Mesenchymal stem cell (in vitro differentiated cells and primary cell): ENCODE results near the gene FBXL2.

Experiments used
- DNase-seq: peaks from one replicate; pipeline ENCODE4 v3.0.0-alpha.2; 2013
- H2AFZ ChIP-seq: one replicate; pipeline ENCODE4 v1.6.1; 2013; ENCODE audit warnings: low read depth, mild to moderate bottlenecking, control low read depth, inconsistent platforms, low read length, moderate library complexity
- H2AK5ac ChIP-seq: 2 replicates; pipeline ENCODE4 v1.6.1; 2013; ENCODE audit warnings: low read length, moderate library complexity, mild to moderate bottlenecking, inconsistent platforms; ENCODE audit not compliant: severe bottlenecking
- H2BK120ac ChIP-seq: one replicate; pipeline ENCODE4 v1.6.1; 2013; ENCODE audit warnings: low read depth, mild to moderate bottlenecking, inconsistent platforms, low read length, moderate library complexity
- H2BK12ac ChIP-seq, 2 experiments: one replicate each; pipeline ENCODE4 v1.6.1; 2013; ENCODE audit warnings: inconsistent platforms in 2 of 2, low read length in 2 of 2, mild to moderate bottlenecking in 2 of 2, moderate library complexity in 2 of 2, control low read depth in 1 of 2
- H2BK15ac ChIP-seq: one replicate; pipeline ENCODE4 v1.6.1; 2013; ENCODE audit warnings: mild to moderate bottlenecking, low read depth, inconsistent platforms; ENCODE audit not compliant: poor library complexity, severe bottlenecking
- H2BK5ac ChIP-seq: 2 replicates; pipeline ENCODE4 v1.6.1; 2013; ENCODE audit warnings: low read depth, mild to moderate bottlenecking, low read length, control low read depth, inconsistent platforms; ENCODE audit not compliant: poor library complexity, severe bottlenecking
- H3K14ac ChIP-seq, 2 experiments: one replicate each; pipeline ENCODE4 v1.6.1; 2013; ENCODE audit warnings: inconsistent platforms in 2 of 2, low read length in 2 of 2, control low read depth in 1 of 2, mild to moderate bottlenecking in 1 of 2, moderate library complexity in 1 of 2
- H3K18ac ChIP-seq, 2 experiments: one replicate each; pipeline ENCODE4 v1.6.1; 2013; ENCODE audit warnings: inconsistent platforms in 2 of 2, low read length in 2 of 2, control low read depth in 1 of 2, low read depth in 1 of 2, mild to moderate bottlenecking in 1 of 2
- H3K23ac ChIP-seq, 2 experiments: one replicate each; pipeline ENCODE4 v1.6.1; 2013; ENCODE audit warnings: inconsistent platforms in 2 of 2, low read length in 2 of 2, mild to moderate bottlenecking in 2 of 2, moderate library complexity in 2 of 2, control low read depth in 1 of 2
- H3K27ac ChIP-seq: 2 replicates; pipeline ENCODE4 v1.5.1; 2013; ENCODE audit warnings: mild to moderate bottlenecking, moderate library complexity, low read length, control low read depth, inconsistent platforms; ENCODE audit not compliant: poor library complexity, severe bottlenecking
- H3K27me3 ChIP-seq, 2 experiments: 2 replicates each; pipeline versions ENCODE4 v1.6.1 to v1.7.0; 2013; ENCODE audit warnings: low read length in 2 of 2, mild to moderate bottlenecking in 2 of 2, moderate library complexity in 2 of 2, control low read depth in 1 of 2, inconsistent platforms in 1 of 2; ENCODE audit not compliant: control insufficient read depth in 1 of 2, insufficient read depth in 1 of 2
- H3K36me3 ChIP-seq, 2 experiments: 2 replicates each; pipeline versions ENCODE4 v1.6.1 to v1.7.0; 2013; ENCODE audit warnings: low read length in 2 of 2, control low read depth in 1 of 2, inconsistent platforms in 1 of 2, low read depth in 1 of 2, mild to moderate bottlenecking in 1 of 2; ENCODE audit not compliant: insufficient read depth in 2 of 2, control insufficient read depth in 1 of 2
- H3K4ac ChIP-seq, 2 experiments: one replicate each; pipeline ENCODE4 v1.6.1; 2013; ENCODE audit warnings: inconsistent platforms in 2 of 2, low read length in 2 of 2, mild to moderate bottlenecking in 2 of 2, moderate library complexity in 2 of 2, control low read depth in 1 of 2, low read depth in 1 of 2
- H3K4me1 ChIP-seq: 2 replicates; pipeline ENCODE4 v1.6.1; 2013; ENCODE audit warnings: low read depth, low read length, control low read depth; ENCODE audit not compliant: control insufficient read depth, insufficient read depth
- H3K4me2 ChIP-seq: 2 replicates; pipeline ENCODE4 v1.6.1; 2013; ENCODE audit warnings: low read length, mild to moderate bottlenecking, inconsistent platforms; ENCODE audit not compliant: poor library complexity, severe bottlenecking
- H3K4me3 ChIP-seq, 2 experiments: 2 replicates each; pipeline versions ENCODE4 v1.5.1 to v1.7.0; 2013; ENCODE audit warnings: low read length in 2 of 2, mild to moderate bottlenecking in 2 of 2, control low read depth in 1 of 2, low read depth in 1 of 2; ENCODE audit not compliant: insufficient read depth in 1 of 2
- H3K79me1 ChIP-seq: replicated peaks from 2 replicates; pipeline ENCODE4 v1.6.1; 2013; ENCODE audit warnings: mild to moderate bottlenecking, control low read depth, low read length, inconsistent platforms; ENCODE audit not compliant: poor library complexity, severe bottlenecking
- H3K9ac ChIP-seq: 2 replicates; pipeline ENCODE4 v1.7.0; 2013; ENCODE audit warnings: mild to moderate bottlenecking, low read length, moderate library complexity
- H3K9me3 ChIP-seq: 2 replicates; pipeline ENCODE4 v1.7.0; 2013; ENCODE audit warnings: mild to moderate bottlenecking, low read length; ENCODE audit not compliant: control insufficient read depth
- H4K8ac ChIP-seq: one replicate; pipeline ENCODE4 v1.6.1; 2013; ENCODE audit warnings: inconsistent platforms, mild to moderate bottlenecking, low read length, moderate library complexity
- H4K91ac ChIP-seq: one replicate; pipeline ENCODE4 v1.6.1; 2013; ENCODE audit warnings: mild to moderate bottlenecking, low read length, inconsistent platforms
- WGBS: methylation state at CpG from one replicate; pipeline ENCODE4 v1.1.7; 2013; ENCODE audit warnings: mixed read lengths; 5-methylcytosine and 5-hydroxymethylcytosine counted together

FBXL2 gene

DNA sequence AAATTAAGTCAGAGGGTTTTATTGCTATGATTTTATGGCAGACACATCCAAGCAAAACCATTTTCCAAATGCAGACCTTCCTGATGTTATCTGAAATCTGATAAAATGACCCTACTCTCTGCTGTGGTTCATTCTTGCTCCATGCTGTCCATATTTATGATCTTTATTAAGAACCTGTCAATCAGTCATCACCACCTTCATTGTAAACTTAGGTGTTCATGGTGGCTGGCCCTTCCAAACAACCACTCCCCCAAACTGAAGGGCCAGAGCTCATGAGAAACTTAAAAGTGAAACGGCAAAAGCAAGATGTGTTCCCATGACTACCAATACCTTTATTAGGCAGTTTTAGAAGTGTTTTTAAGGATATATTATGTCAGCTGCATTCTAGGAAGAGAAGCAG is 109.4 kb downstream of the FBXL2 start:
- Histone ChIP-seq H4K8ac (no peak overlapping the region), H3K9me3 (no peaks in the 10 kb centered on the region), H2BK15ac (no peak overlapping the region)

GRCh38 chr3:33388374-33389100 is 111.3 kb downstream of the FBXL2 start:
- no peak for DNase-seq
- no peak overlapping the region for H2BK12ac ChIP-seq
- H3K9me3 ChIP-seq: no peaks in the 10 kb centered on the region
- H2BK15ac ChIP-seq: no peak overlapping the region
- H3K27me3 ChIP-seq: no peaks in the 10 kb centered on the region
- H3K4me1 ChIP-seq: peaks cover 3% of the 10 kb centered on the region
- H3K4me2 ChIP-seq: no peak overlapping the region
- peaks cover 30 to 83% of the 10 kb centered on the region in 2 experiments for H3K36me3 ChIP-seq
- H3K4ac ChIP-seq: no peak overlapping the region
- H3K4me3 ChIP-seq: no peak overlapping the region
- no peak overlapping the region for H4K91ac ChIP-seq
- no peak overlapping the region for H2BK5ac ChIP-seq
- no peak overlapping the region for H3K23ac ChIP-seq
- no peak overlapping the region for H2AFZ ChIP-seq
- no peak overlapping the region for H2AK5ac ChIP-seq
- no peak overlapping the region for H2BK120ac ChIP-seq
- no peak overlapping the region for H3K27ac ChIP-seq
- no peak overlapping the region for H3K18ac ChIP-seq
- H4K8ac ChIP-seq: no peak overlapping the region
- peaks cover 16% of the 10 kb centered on the region for H3K79me1 ChIP-seq
- H3K9ac ChIP-seq: peak overlapping the region; percentile 3
- 80% methylated on average over 5 of the region's 7 CpGs for WGBS
- H3K14ac ChIP-seq: no peak overlapping the region

More for the DNA sequence above, 109.4 kb downstream of the FBXL2 start:
- H3K79me1 ChIP-seq: peaks cover 18% of the 10 kb centered on the region
- H2AK5ac ChIP-seq: no peak overlapping the region
- H3K14ac ChIP-seq: no peak overlapping the region
- no peak overlapping the region for H2BK5ac ChIP-seq
- H3K27ac ChIP-seq: no peak overlapping the region
- H3K4me2 ChIP-seq: no peak overlapping the region
- H3K4me1 ChIP-seq: no peaks in the 10 kb centered on the region
- H2AFZ ChIP-seq: no peak overlapping the region
- H3K4me3 ChIP-seq: no peak overlapping the region
- H3K4ac ChIP-seq: no peak overlapping the region
- DNase-seq: no peak
- peaks cover 27 to 95% of the 10 kb centered on the region in 2 experiments for H3K36me3 ChIP-seq
- no peak overlapping the region for H4K91ac ChIP-seq
- H3K9ac ChIP-seq: no peak overlapping the region
- no peaks in the 10 kb centered on the region for H3K27me3 ChIP-seq
- no peak overlapping the region for H3K23ac ChIP-seq
- no peak overlapping the region for H2BK12ac ChIP-seq
- H2BK120ac ChIP-seq: no peak overlapping the region
- H3K18ac ChIP-seq: no peak overlapping the region
- no CpG with 5 or more reads among the region's 1 CpG for WGBS

GRCh38 chr3:33389908-33390307 is 112.7 kb downstream of the FBXL2 start:
- Histone ChIP-seq H2AFZ (no peak overlapping the region), H3K27ac (no peak overlapping the region), H3K4me1 (peaks cover 3% of the 10 kb centered on the region), H3K4ac (no peak overlapping the region), H3K79me1 (peaks cover 10% of the 10 kb centered on the region), H2BK5ac (no peak overlapping the region), H3K14ac (no peak overlapping the region), H4K8ac (no peak overlapping the region), H3K9ac (no peak overlapping the region), H3K23ac (peak overlapping the region in 1 of 2 experiments; percentile 23), H3K36me3 (peaks cover 17 to 77% of the 10 kb centered on the region in 2 experiments), H2BK12ac (no peak overlapping the region), H2BK120ac (no peak overlapping the region), H3K9me3 (no peaks in the 10 kb centered on the region), H2AK5ac (no peak overlapping the region), H3K4me2 (no peak overlapping the region), H4K91ac (no peak overlapping the region), H3K27me3 (no peaks in the 10 kb centered on the region), H3K18ac (no peak overlapping the region), H3K4me3 (no peak overlapping the region), H2BK15ac (no peak overlapping the region)
- WGBS: 94% methylated on average over 3 of the region's 4 CpGs
- DNase-seq: no peak

GRCh38 chr3:33391255-33391995 is 114.2 kb downstream of the FBXL2 start:
- no peak overlapping the region for H2BK15ac ChIP-seq
- no peak overlapping the region for H2BK5ac ChIP-seq
- H3K27ac ChIP-seq: no peak overlapping the region
- H4K8ac ChIP-seq: peak overlapping the region; percentile 67
- peaks cover 8% of the 10 kb centered on the region for H3K4me1 ChIP-seq
- peaks cover 8% of the 10 kb centered on the region for H3K79me1 ChIP-seq
- no peaks in the 10 kb centered on the region for H3K9me3 ChIP-seq
- H4K91ac ChIP-seq: no peak overlapping the region
- no peak overlapping the region for H3K9ac ChIP-seq
- no peak for DNase-seq
- H2AK5ac ChIP-seq: peak overlapping the region; percentile 65
- H3K23ac ChIP-seq: no peak overlapping the region
- no peak overlapping the region for H3K4me3 ChIP-seq
- no peak overlapping the region for H2BK12ac ChIP-seq
- WGBS: 94% methylated on average over 8 of the region's 8 CpGs
- H2AFZ ChIP-seq: no peak overlapping the region
- no peaks in the 10 kb centered on the region for H3K27me3 ChIP-seq
- H3K4ac ChIP-seq: no peak overlapping the region
- H3K36me3 ChIP-seq: peaks cover 20 to 77% of the 10 kb centered on the region in 2 experiments
- H3K14ac ChIP-seq: no peak overlapping the region
- H3K18ac ChIP-seq: no peak overlapping the region
- H3K4me2 ChIP-seq: no peak overlapping the region
- no peak overlapping the region for H2BK120ac ChIP-seq
